Transverse colon (tissue), 4 donors: ENCODE measurements around the gene LRFN2. TPM values are rescaled to one million over a fixed set of nuclear protein-coding genes. Genes with fewer than 3 reads are reported as not detected.

ENCODE experiments used
- DNase-seq: peaks from one replicate; pipeline ENCODE4 v3.0.0-alpha.2; 2019
- H3K27ac ChIP-seq, 4 donors: fragments of 200-600 bp; sonication (generic); 2 replicates each; pipeline ENCODE4 v1.5.1; 2016 to 2018; ENCODE audit warnings: inconsistent platforms in 4 of 4
- H3K27me3 ChIP-seq: fragments of 200-600 bp; sonication (generic); 2 replicates; pipeline ENCODE4 v1.5.1; 2017; ENCODE audit warnings: inconsistent platforms
- H3K36me3 ChIP-seq, 4 donors: fragments of 200-600 bp; sonication (generic); 2 replicates each; pipeline ENCODE4 v1.5.1; 2017 to 2019; ENCODE audit warnings: inconsistent platforms in 4 of 4
- H3K4me1 ChIP-seq, 4 donors: fragments of 200-600 bp; sonication (generic); 2 replicates each; pipeline ENCODE4 v1.5.1; 2017 to 2020; ENCODE audit warnings: inconsistent platforms in 4 of 4
- H3K4me3 ChIP-seq, 4 donors: fragments of 200-600 bp; sonication (generic); 1 replicate in 1 of 4; 2 replicates in 3 of 4; pipeline versions ENCODE4 v1.5.1 to v1.6.1; 2017 to 2019; ENCODE audit warnings: inconsistent platforms in 4 of 4
- H3K9me3 ChIP-seq, 2 donors: fragments of 200-600 bp; sonication (generic); 2 replicates each; pipeline ENCODE4 v1.5.1; 2017 to 2019; ENCODE audit warnings: inconsistent platforms in 2 of 2
- EP300 ChIP-seq: sonication (generic); formaldehyde crosslinking; IDR thresholded peaks from one replicate; pipeline ENCODE4 v1.6.1; 2017; ENCODE audit warnings: antibody characterized with exemption, low read depth
- POLR2A ChIP-seq: fragments of 450-650 bp; IDR thresholded peaks from one replicate; pipeline ENCODE4 v1.6.1; 2016; ENCODE audit warnings: antibody characterized with exemption, mild to moderate bottlenecking, moderate library complexity
- POLR2AphosphoS5 ChIP-seq, 3 donors: sonication (generic); formaldehyde crosslinking; IDR thresholded peaks; one replicate each; pipeline ENCODE4 v1.6.1; 2016; ENCODE audit warnings: antibody characterized with exemption in 3 of 3
- WGBS, 2 donors: methylation state at CpG; one replicate each; pipeline ENCODE4 v1.1.5; 2018; ENCODE audit warnings: low coverage in 1 of 2; 5-methylcytosine and 5-hydroxymethylcytosine counted together
- in situ Hi-C, 4 donors: fragments of 200-750 bp; cut with MboI; loops; one replicate each; pipeline versions ENCODE4 v1.15.0 to v1.15.1; 2017; ENCODE audit warnings: low sequenced_read_pairs in 3 of 4, low pct_ligation_motif_present in 1 of 4, low pct_unique_long_range_greater_than_20kb in 1 of 4
- intact Hi-C: fragments of 100-400 bp; cut with DNase I; formaldehyde crosslinking; loops from one replicate; pipeline ENCODE4 v1.15.1; 2023; ENCODE audit warnings: low total_unique reads
- total RNA-seq, 4 donors: library from RNA; depleted of rRNA; stranded (reverse); fragments of >200 nt; gene quantifications; one replicate each; pipeline ENCODE4 v1.1.0, GENCODE V29; 2016
- TF ChIP-seq, protein P1 (sequence below), 5 experiments: fragments of 200-600 bp in 3 of 5; fragments of 450-650 bp in 2 of 5; sonication (generic) in 3 of 5; IDR thresholded peaks; 1 replicate in 2 of 5; 2 replicates in 3 of 5; pipeline ENCODE4 v1.5.1; 2016 to 2017; ENCODE audit warnings: antibody characterized with exemption in 5 of 5, inconsistent platforms in 3 of 5, mild to moderate bottlenecking in 2 of 5, moderate library complexity in 1 of 5

Gene LRFN2
- total RNA-seq, 4 donors from 2014 or later: 0.40 to 0.41 TPM; not detected in 2

DNA sequence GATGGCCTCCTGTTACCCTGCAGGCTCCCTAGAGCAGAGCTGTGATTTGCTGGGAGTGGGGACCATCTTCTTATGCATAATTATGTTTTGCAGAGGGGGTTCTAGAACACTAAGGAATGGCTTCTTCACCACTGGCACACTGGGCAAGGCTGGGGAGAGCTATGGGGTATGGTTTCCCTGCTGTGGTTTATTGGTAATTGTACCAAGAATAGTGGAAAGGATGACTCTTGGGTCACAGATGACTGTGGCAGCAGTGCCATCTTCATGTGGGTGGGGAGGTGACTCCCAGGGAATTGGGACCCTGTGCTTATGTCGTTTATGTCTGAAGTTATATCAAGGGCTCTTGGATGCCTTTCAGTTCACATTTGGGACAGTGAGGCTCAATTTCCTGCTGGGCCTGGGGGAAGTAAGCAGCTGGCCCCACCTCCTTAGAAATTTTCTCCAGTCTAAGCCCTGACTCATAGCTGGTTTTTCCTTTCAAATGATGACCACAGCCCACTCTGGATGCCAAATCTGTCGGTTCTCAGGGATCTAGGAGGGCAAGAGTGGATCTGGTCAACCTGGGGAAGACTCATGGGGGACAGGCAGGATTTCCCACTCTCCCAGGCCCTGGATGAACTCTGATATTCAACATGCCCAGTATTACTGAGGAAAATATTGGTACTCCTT lies 230.8 kb downstream of the LRFN2 start:
- peaks cover 12% of the 10 kb centered on the region for H3K27me3 ChIP-seq
- TF ChIP-seq POLR2AphosphoS5 (IDR thresholded peaks at IDR 0.05): no peak
- no peak for TF ChIP-seq EP300
- TF ChIP-seq, protein P1, sequence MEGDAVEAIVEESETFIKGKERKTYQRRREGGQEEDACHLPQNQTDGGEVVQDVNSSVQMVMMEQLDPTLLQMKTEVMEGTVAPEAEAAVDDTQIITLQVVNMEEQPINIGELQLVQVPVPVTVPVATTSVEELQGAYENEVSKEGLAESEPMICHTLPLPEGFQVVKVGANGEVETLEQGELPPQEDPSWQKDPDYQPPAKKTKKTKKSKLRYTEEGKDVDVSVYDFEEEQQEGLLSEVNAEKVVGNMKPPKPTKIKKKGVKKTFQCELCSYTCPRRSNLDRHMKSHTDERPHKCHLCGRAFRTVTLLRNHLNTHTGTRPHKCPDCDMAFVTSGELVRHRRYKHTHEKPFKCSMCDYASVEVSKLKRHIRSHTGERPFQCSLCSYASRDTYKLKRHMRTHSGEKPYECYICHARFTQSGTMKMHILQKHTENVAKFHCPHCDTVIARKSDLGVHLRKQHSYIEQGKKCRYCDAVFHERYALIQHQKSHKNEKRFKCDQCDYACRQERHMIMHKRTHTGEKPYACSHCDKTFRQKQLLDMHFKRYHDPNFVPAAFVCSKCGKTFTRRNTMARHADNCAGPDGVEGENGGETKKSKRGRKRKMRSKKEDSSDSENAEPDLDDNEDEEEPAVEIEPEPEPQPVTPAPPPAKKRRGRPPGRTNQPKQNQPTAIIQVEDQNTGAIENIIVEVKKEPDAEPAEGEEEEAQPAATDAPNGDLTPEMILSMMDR (IDR thresholded peaks at IDR 0.05): no peak
- TF ChIP-seq POLR2A: no peak
- in situ Hi-C loops: no loop called here
- intact Hi-C loops: no loop called here
- H3K27ac ChIP-seq: no peak overlapping the region
- no peaks in the 10 kb centered on the region for H3K4me1 ChIP-seq
- no peak overlapping the region for H3K4me3 ChIP-seq
- no peaks in the 10 kb centered on the region for H3K9me3 ChIP-seq
- WGBS, 2 donors: 0 to 31% methylated on average over 1 to 2 of the region's 2 CpGs
- no peaks in the 10 kb centered on the region for H3K36me3 ChIP-seq
- no peak for DNase-seq

DNA sequence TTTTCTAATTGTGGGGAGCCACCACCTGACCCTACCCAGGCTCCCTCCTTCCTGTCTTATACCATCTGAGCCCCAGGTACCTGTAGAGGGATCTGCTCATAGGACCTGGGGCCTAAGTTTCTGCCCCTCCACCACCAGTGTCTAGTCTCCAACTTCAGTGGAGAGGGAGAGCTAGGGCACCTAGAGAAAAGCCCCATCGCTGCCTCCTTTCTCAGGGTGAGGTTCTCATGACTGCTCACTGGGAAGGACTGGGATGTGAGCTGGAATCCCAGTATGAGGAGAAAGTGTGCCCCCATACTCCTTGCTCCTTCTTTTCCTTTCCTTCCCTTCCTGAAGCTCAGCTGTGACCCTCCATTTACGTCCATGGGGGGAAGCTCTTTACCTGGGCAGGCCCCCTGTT lies 231.6 kb downstream of the LRFN2 start:
- DNase-seq: no peak
- intact Hi-C loops: no loop called here
- Histone ChIP-seq H3K27me3 (peaks cover 7% of the 10 kb centered on the region), H3K4me3 (no peak overlapping the region), H3K27ac (no peak overlapping the region), H3K9me3 (no peaks in the 10 kb centered on the region), H3K36me3 (no peaks in the 10 kb centered on the region), H3K4me1 (no peaks in the 10 kb centered on the region)
- 80% methylated on average over 2 of the region's 2 CpGs; no CpG with 5 or more reads in 1 of the 2 donors for WGBS, 2 donors
- in situ Hi-C loops: no loop called here
- TF ChIP-seq POLR2AphosphoS5 (IDR thresholded peaks at IDR 0.05) (no peak), POLR2A (no peak), EP300 (no peak)
- TF ChIP-seq, protein P1 (IDR thresholded peaks at IDR 0.05): no peak

DNA sequence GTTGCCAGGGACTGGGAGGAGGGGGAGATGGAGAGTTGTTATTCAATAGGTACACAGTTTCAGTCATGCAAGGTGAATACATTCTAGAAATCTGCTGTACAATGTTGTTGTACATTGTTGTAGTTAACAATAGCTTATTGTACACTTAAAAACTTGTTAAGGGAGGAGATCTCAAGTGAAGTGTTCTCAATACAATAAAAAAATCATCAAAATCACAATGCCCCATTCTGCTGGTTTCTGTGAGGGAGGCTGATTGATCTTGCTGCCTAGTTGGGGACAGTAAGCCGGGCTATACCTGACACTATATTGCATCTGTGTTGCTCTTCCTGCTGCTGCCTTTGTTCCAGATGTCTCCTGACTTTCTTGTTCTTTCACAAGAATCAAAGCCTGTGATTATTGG lies 232.1 kb downstream of the LRFN2 start:
- no peak for DNase-seq
- no peaks in the 10 kb centered on the region for H3K9me3 ChIP-seq
- peaks cover 5% of the 10 kb centered on the region for H3K27me3 ChIP-seq
- TF ChIP-seq POLR2AphosphoS5 (IDR thresholded peaks at IDR 0.05) (no peak), EP300 (no peak), POLR2A (no peak)
- TF ChIP-seq, protein P1 (IDR thresholded peaks at IDR 0.05): no peak
- no peak overlapping the region for H3K27ac ChIP-seq
- H3K4me3 ChIP-seq: no peak overlapping the region
- 60 to 79% methylated on average over 1 of the region's 1 CpG for WGBS, 2 donors
- H3K36me3 ChIP-seq: no peaks in the 10 kb centered on the region
- intact Hi-C loops: no loop called here
- in situ Hi-C loops: no loop called here
- H3K4me1 ChIP-seq: no peaks in the 10 kb centered on the region

DNA sequence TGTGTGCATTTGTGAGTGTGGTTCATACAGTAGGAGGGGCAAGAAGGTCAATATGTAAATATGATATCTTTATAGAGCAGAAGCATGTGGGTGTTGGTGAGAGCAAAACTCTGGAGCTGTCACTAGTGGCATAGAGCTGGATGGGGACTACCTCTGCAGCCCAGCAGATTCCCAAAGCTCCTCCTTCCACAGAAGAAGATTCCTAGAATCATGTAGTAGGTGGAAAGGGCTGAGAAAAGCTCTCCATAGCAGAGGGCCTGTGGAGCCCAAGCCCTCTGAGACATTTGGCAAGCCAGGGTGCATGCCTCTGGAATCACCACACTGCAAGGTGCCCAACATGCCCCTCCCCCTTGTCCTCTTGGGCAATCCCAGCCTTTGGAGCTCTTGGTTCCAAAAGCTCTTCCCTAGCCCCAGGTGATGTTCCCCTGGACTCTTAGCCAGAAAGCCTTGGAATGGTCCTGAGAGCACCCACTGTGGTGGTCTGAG lies 233.2 kb downstream of the LRFN2 start:
- Histone ChIP-seq H3K36me3 (no peaks in the 10 kb centered on the region), H3K4me1 (no peaks in the 10 kb centered on the region), H3K27ac (no peak overlapping the region), H3K9me3 (no peaks in the 10 kb centered on the region), H3K27me3 (no peaks in the 10 kb centered on the region), H3K4me3 (no peak overlapping the region)
- intact Hi-C loops: no loop called here
- in situ Hi-C loops: no loop called here
- TF ChIP-seq POLR2AphosphoS5 (IDR thresholded peaks at IDR 0.05) (no peak), POLR2A (no peak), EP300 (no peak)
- TF ChIP-seq, protein P1 (IDR thresholded peaks at IDR 0.05): no peak
- no peak for DNase-seq
